Measurements from ENCODE around the gene VAT1. TPM values are rescaled to one million over a fixed set of nuclear protein-coding genes. Genes with fewer than 3 reads are reported as not detected.

VAT1 gene
- total and polyA plus RNA-seq, 9 of the 15 experiments (the other 6 are each of a cell fraction or from before 2014, with no cell fraction given), result 29.4 to 153 (median 66.7) TPM

- TF ChIP-seq, protein P1, sequence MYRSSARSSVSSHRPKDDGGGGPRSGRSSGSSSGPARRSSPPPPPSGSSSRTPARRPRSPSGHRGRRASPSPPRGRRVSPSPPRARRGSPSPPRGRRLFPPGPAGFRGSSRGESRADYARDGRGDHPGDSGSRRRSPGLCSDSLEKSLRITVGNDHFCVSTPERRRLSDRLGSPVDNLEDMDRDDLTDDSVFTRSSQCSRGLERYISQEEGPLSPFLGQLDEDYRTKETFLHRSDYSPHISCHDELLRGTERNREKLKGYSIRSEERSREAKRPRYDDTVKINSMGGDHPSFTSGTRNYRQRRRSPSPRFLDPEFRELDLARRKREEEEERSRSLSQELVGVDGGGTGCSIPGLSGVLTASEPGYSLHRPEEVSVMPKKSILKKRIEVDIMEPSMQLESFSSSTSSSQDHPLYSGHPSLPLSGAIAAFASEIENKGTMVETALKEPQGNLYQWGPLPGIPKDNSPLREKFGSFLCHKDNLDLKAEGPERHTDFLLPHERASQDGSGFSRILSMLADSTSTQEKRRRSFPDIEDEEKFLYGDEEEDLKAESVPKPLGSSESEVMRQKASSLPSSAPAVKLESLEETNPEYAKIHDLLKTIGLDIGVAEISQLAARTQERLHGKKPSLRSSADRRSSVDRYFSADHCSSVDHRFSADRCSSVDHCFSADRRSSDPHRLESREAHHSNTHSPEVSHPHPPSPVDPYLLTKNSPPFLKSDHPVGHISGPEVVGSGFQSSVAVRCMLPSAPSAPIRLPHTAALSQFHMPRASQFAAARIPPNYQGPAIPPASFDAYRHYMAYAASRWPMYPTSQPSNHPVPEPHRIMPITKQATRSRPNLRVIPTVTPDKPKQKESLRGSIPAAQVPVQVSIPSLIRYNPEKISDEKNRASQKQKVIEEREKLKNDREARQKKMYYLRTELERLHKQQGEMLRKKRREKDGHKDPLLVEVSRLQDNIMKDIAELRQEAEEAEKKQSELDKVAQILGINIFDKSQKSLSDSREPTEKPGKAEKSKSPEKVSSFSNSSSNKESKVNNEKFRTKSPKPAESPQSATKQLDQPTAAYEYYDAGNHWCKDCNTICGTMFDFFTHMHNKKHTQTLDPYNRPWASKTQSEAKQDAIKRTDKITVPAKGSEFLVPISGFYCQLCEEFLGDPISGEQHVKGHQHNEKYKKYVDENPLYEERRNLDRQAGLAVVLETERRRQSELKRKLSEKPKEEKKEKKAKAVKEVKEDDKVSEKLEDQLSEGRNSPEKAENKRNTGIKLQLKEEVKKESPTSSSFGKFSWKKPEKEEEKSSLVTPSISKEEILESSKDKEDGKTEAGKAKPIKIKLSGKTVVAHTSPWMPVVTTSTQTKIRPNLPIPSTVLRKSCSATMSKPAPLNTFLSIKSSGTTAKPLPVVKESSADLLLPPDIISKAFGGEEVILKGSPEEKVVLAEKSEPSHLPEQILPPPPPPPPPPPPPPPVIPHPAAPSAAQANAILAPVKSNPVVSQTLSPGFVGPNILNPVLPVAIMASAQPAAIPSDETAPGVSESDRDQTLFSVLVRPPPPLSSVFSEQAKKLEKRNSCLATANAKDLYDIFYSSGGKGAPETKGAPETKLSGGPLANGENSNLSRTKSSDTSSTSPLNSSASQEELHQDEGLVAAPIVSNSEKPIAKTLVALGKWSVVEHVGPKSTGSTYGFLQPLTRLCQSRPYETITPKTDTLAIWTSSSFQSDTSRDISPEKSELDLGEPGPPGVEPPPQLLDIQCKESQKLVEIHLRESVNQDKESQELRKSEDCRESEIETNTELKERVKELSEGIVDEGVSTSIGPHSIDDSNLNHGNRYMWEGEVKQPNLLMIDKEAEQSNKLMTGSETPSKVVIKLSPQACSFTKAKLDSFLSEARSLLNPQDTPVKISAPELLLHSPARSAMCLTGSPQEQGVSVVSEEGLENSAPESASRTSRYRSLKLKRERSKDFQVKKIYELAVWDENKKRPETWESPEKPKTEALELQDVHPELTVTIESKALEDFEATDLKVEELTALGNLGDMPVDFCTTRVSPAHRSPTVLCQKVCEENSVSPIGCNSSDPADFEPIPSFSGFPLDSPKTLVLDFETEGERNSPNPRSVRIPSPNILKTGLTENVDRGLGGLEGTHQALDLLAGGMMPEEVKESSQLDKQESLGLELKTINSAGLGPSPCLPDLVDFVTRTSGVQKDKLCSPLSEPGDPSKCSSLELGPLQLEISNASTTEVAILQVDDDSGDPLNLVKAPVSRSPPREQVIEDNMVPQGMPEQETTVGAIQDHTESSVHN (IDR thresholded peaks at IDR 0.05; ENCODE audit: borderline replicate concordance in 1 of 2, low read depth in 1 of 2), result peak in 1 of 2 experiments; percentile 97; a peak in 2 of 4 replicates
- TF ChIP-seq ZNF644 (tag; IDR thresholded peaks at IDR 0.05; ENCODE audit: low read depth) (no peak), PCBP2 (IDR thresholded peaks at IDR 0.05; ENCODE audit: low read depth, low read length, poor library complexity, severe bottlenecking) (no peak), ZNF518B (CRISPR knock-in tag; IDR thresholded peaks at IDR 0.05) (no peak), HNRNPUL1 (IDR thresholded peaks at IDR 0.05; ENCODE audit: low read length) (no peak), SNRNP70 (optimal IDR thresholded peaks at IDR 0.05; ENCODE audit: low read depth, low read length) (no peak), E2F8 (IDR thresholded peaks at IDR 0.05; ENCODE audit: low read depth, partially characterized antibody) (peak; percentile 98), ZNF699 (CRISPR knock-in tag; IDR thresholded peaks at IDR 0.05; ENCODE audit: insufficient replicate concordance) (no peak)
Measured at GRCh38 chr17:42997984-42998938, 23.9 kb downstream of the VAT1 start, which contains the start of gene RPL27 (continued).

All from K562 (cell line).